SK-N-MC (cell line): ENCODE results near the gene SMARCA1.
"Not testable (repeated sequence)": the region's sequence is repeated elsewhere in the genome, so short reads cannot be mapped to it uniquely, and the experiment has no call there.

ENCODE experiments used
- DNase-seq: peaks from one replicate; pipeline ENCODE4 v3.0.0-alpha.2; 2011; ENCODE audit warnings: low read depth, low spot score
- H3K27ac ChIP-seq: fragments of 200-600 bp; sonication (generic); 2 replicates; pipeline ENCODE4 v1.5.1; 2016; ENCODE audit warnings: mixed run types
- H3K36me3 ChIP-seq: fragments of 200-600 bp; sonication (generic); 2 replicates; pipeline ENCODE4 v1.6.1; 2017; ENCODE audit warnings: antibody characterized with exemption, low read length, mixed read lengths; ENCODE audit not compliant: insufficient read depth
- H3K4me3 ChIP-seq: fragments of 200-600 bp; sonication (generic); 2 replicates; pipeline ENCODE4 v1.5.1; 2016
- H3K9ac ChIP-seq: fragments of 200-600 bp; sonication (generic); 2 replicates; pipeline ENCODE4 v1.8.0; 2017; ENCODE audit warnings: mixed run types, mixed read lengths; ENCODE audit not compliant: insufficient read length
- H3K9me3 ChIP-seq: fragments of 200-600 bp; sonication (generic); 2 replicates; pipeline ENCODE4 v1.6.1; 2017; ENCODE audit warnings: low read depth, mild to moderate bottlenecking, antibody characterized with exemption, low read length, moderate library complexity, mixed read lengths
- EZH2 ChIP-seq: fragments of 200-600 bp; sonication (generic); IDR thresholded peaks from one replicate; pipeline ENCODE4 v1.6.1; 2017; ENCODE audit warnings: antibody characterized with exemption
- FOXP2 ChIP-seq: optimal IDR thresholded peaks from 2 replicates; pipeline ENCODE3; 2011; ENCODE audit warnings: mild to moderate bottlenecking, moderate library complexity; ENCODE audit not compliant: insufficient read depth; ENCODE audit errors: extremely low read length, control extremely low read depth
- POLR2AphosphoS5 ChIP-seq: IDR thresholded peaks from 2 replicates; pipeline ENCODE4 v1.6.1; 2012; ENCODE audit warnings: mild to moderate bottlenecking, low read depth, low read length, borderline replicate concordance

The SMARCA1 gene, protein sequence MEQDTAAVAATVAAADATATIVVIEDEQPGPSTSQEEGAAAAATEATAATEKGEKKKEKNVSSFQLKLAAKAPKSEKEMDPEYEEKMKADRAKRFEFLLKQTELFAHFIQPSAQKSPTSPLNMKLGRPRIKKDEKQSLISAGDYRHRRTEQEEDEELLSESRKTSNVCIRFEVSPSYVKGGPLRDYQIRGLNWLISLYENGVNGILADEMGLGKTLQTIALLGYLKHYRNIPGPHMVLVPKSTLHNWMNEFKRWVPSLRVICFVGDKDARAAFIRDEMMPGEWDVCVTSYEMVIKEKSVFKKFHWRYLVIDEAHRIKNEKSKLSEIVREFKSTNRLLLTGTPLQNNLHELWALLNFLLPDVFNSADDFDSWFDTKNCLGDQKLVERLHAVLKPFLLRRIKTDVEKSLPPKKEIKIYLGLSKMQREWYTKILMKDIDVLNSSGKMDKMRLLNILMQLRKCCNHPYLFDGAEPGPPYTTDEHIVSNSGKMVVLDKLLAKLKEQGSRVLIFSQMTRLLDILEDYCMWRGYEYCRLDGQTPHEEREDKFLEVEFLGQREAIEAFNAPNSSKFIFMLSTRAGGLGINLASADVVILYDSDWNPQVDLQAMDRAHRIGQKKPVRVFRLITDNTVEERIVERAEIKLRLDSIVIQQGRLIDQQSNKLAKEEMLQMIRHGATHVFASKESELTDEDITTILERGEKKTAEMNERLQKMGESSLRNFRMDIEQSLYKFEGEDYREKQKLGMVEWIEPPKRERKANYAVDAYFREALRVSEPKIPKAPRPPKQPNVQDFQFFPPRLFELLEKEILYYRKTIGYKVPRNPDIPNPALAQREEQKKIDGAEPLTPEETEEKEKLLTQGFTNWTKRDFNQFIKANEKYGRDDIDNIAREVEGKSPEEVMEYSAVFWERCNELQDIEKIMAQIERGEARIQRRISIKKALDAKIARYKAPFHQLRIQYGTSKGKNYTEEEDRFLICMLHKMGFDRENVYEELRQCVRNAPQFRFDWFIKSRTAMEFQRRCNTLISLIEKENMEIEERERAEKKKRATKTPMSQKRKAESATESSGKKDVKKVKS

DNA sequence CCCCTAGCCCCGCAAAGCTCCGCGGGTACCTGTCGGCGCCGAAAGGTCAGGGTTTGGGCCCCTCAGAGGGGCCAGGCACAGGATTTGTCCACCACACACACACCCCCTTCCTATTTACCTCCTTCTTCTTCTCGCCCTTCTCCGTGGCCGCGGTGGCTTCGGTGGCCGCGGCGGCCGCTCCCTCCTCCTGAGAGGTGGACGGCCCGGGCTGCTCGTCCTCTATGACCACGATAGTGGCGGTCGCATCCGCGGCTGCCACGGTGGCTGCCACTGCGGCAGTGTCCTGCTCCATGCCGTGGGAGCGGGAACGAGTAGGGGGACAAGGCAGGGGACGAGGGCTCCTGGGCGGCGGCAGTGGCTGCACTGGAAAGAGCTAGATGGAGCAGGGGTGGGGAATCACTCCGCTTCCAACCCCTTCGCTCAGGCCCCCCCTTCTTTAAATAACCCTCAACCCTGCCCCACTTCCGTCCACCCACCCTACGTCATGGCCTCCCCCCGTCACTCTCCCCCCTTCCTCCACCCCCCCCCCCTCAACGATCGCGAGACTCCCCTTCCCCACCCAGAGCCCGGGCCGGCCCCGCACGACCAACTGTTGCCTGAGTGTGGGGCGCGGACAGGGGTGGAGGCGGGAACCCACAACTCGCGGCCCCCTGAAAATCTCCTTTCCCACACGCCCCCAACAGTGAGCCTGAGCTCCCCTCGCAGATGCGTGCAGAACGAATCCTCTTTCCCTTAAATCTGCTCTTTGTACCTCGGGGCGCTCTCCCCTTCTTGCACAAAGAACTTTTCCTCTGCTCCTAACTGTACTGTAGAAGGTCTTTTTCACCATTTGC, at the start of gene SMARCA1:
SMARCA1 (minus strand) TSS at position 412 of the 833 bp plus-strand sequence; CDS start at position 292, 120 bp downstream.
- TF ChIP-seq POLR2AphosphoS5: no peak
- Histone ChIP-seq H3K9me3 (no peaks in the 10 kb centered on the region), H3K36me3 (no peaks in the 10 kb centered on the region), H3K9ac (peak within 1 kb of the TSS; percentile 37), H3K4me3 (peak within 1 kb of the TSS; percentile 67), H3K27ac (peak within 1 kb of the TSS; percentile 46; the same call in 1 of the 2 replicates)
- DNase-seq: no peak

- Histone ChIP-seq H3K27ac (peak overlapping the region; percentile 60; the same call in 1 of the 2 replicates), H3K9me3 (no peaks in the 10 kb centered on the region), H3K9ac (no peak overlapping the region), H3K36me3 (peaks cover 39% of the 10 kb centered on the region), H3K4me3 (no peak overlapping the region)
- TF ChIP-seq POLR2AphosphoS5 (no peak), EZH2 (no peak), FOXP2 (no peak)
- DNase-seq: peak; percentile 16
Measured at GRCh38 chrX:129572422-129572821, 49.1 kb upstream of the SMARCA1 start.

- no peak overlapping the region for H3K4me3 ChIP-seq
- TF ChIP-seq POLR2AphosphoS5: no peak
- TF ChIP-seq FOXP2: no peak
- TF ChIP-seq EZH2: no peak
- H3K27ac ChIP-seq: no peak overlapping the region
- H3K9me3 ChIP-seq: no peaks in the 10 kb centered on the region
- no peak for DNase-seq
- peaks cover 27% of the 10 kb centered on the region for H3K36me3 ChIP-seq
- H3K9ac ChIP-seq: no peak overlapping the region
Measured at GRCh38 chrX:129568349-129568748, 45.1 kb upstream of the SMARCA1 start.

DNA sequence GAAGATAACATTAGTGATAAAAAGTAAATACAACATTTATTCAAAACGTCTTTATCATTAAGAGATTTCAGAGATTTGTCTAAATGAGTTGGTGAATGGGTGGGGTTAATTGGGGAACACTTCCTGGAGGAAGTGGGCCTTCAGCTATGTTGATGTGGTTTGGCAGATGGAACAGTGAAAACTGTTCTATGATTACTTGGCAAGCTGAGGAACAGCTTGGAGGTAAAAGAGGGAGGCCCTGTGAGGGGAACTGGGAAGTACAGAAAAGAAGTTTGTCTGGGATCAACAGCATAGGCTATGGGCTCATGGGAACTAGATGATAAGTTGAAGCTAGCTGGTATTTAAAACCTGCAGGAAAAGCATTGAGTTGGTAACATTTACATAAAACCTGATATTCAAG, 42.8 kb upstream of the SMARCA1 start:
- TF ChIP-seq EZH2: no peak
- no peak for TF ChIP-seq POLR2AphosphoS5
- no peak for TF ChIP-seq FOXP2
- Histone ChIP-seq H3K27ac (no peak overlapping the region), H3K9me3 (no peaks in the 10 kb centered on the region), H3K4me3 (no peak overlapping the region), H3K36me3 (peaks cover 44% of the 10 kb centered on the region), H3K9ac (no peak overlapping the region)
- DNase-seq: no peak

DNA sequence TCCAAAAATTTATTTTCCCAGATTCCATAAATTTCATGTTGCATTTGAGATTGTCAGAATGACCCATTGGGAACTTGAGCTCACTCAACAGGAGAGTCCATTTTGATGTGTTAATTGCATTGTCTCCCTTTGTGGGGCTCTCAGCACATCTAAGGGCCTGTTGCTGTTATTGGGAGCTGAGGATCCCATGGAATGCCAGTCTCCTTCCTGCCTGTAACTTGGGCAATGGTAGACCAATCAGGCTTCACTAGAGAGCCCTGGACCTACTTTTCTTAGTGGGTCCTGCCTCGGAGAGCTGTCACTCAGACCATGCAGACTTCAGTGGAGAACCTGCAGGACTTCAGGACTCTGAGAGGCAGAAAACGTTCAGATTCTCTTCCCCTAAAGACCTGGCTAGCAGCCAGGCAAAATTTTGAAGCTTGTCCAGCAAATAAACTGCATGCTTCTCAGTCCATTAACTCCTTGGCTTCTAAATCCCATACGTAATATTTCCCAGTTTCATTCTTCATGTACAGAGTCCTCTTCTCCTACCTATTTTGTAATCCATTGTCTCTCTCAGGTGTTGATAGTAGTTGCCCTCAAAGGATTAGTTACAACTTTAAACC, 41.9 kb upstream of the SMARCA1 start:
- H3K9me3 ChIP-seq: no peaks in the 10 kb centered on the region
- DNase-seq: no peak
- H3K36me3 ChIP-seq: peaks cover 46% of the 10 kb centered on the region
- no peak overlapping the region for H3K27ac ChIP-seq
- no peak overlapping the region for H3K9ac ChIP-seq
- H3K4me3 ChIP-seq: no peak overlapping the region
- TF ChIP-seq POLR2AphosphoS5: no peak
- TF ChIP-seq FOXP2: no peak
- no peak for TF ChIP-seq EZH2

DNA sequence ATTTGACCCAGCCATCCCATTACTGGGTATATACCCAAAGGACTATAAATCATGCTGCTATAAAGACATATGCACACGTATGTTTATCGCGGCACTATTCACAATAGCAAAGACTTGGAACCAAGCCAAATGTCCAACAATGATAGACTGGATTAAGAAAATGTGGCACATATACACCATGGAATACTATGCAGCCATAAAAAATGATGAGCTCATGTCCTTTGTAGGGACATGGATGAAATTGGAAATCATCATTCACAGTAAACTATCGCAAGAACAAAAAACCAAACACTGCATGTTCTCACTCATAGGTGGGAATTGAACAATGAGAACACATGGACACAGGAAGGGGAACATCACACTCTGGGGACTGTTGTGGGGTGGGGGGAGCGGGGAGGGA, 41.1 kb upstream of the SMARCA1 start:
- DNase-seq, H3K9me3 ChIP-seq, H3K27ac ChIP-seq, H3K4me3 ChIP-seq, H3K9ac ChIP-seq: not testable (repeated sequence)
- H3K36me3 ChIP-seq: peaks cover 44% of the 10 kb centered on the region

DNA sequence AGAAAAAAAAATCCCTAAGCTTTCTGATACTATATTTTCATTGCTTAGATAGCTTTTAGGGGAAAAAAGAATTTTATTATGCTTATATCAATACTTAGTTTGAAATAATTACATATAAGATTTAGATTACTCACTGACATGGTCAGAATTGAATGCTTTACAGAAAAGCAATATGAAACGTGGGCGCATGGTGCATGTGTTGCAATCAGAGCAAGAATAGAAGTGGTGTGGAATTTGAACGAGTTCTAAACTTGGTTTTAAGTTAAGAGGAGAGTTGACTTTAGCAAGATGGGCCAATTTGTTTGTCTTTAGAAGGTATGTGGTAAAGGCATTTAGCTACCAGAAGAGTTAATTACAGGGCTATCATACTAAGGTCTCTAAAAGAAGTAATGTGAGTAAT, 38.2 kb upstream of the SMARCA1 start:
- H3K9ac ChIP-seq: no peak overlapping the region
- no peaks in the 10 kb centered on the region for H3K9me3 ChIP-seq
- no peak for DNase-seq
- TF ChIP-seq FOXP2 (no peak), POLR2AphosphoS5 (no peak), EZH2 (no peak)
- no peak overlapping the region for H3K27ac ChIP-seq
- peaks cover 49% of the 10 kb centered on the region for H3K36me3 ChIP-seq
- no peak overlapping the region for H3K4me3 ChIP-seq
